H1 (cell line): Measurements from ENCODE around the gene DOCK8. TPM values are rescaled to one million over a fixed set of nuclear protein-coding genes. Genes with fewer than 3 reads are reported as not detected.

Source experiments
- CTCF ChIA-PET: fragments of 300-600 bp; sonication (Branson Sonifier 250); formaldehyde crosslinking; loops from one replicate; lab custom pipeline; 2021; ENCODE audit not compliant: partially characterized antibody; lab: Charles Lee
- POLR2A ChIA-PET: fragments of 300-600 bp; sonication (Branson Sonifier 250); formaldehyde crosslinking; loops from one replicate; lab custom pipeline; 2021; ENCODE audit warnings: inconsistent platforms; ENCODE audit not compliant: partially characterized antibody; lab: Charles Lee
- DNase-seq, 2 experiments: peaks; one replicate each; pipeline versions ENCODE4 v3.0.0 to v3.0.0-alpha.2; 2010 to 2022; ENCODE audit warnings: low spot score in 2 of 2, low read depth in 1 of 2, mixed read lengths in 1 of 2
- FAIRE-seq: peaks from 2 replicates; lab custom pipeline; 2011; peaks lifted over from hg19 to GRCh38; lab: Jason Lieb, UNC
- H2AFZ ChIP-seq: 2 replicates; pipeline ENCODE4 v1.8.1; 2012; ENCODE audit warnings: low read length, inconsistent platforms
- H2AK5ac ChIP-seq: 2 replicates; pipeline ENCODE4 v1.6.1; 2013; ENCODE audit warnings: low read depth, low read length
- H2BK120ac ChIP-seq: replicated peaks from 2 replicates; pipeline ENCODE3; 2013; ENCODE audit warnings: low read depth, low read length, inconsistent platforms
- H2BK12ac ChIP-seq: 2 replicates; pipeline ENCODE4 v1.6.1; 2013; ENCODE audit warnings: low read depth, low read length
- H2BK15ac ChIP-seq: 2 replicates; pipeline ENCODE4 v1.6.1; 2013; ENCODE audit warnings: low read length
- H2BK20ac ChIP-seq: 2 replicates; pipeline ENCODE4 v1.6.1; 2013; ENCODE audit warnings: low read length
- H2BK5ac ChIP-seq: 2 replicates; pipeline ENCODE4 v1.6.1; 2013; ENCODE audit warnings: low read depth, low read length
- H3K14ac ChIP-seq: 2 replicates; pipeline ENCODE4 v1.6.1; 2013; ENCODE audit warnings: inconsistent platforms; ENCODE audit not compliant: insufficient read length
- H3K18ac ChIP-seq: 2 replicates; pipeline ENCODE4 v1.6.1; 2013; ENCODE audit warnings: low read length; ENCODE audit errors: extremely low read depth
- H3K23ac ChIP-seq: 2 replicates; pipeline ENCODE4 v1.6.1; 2013; ENCODE audit warnings: inconsistent platforms; ENCODE audit not compliant: insufficient read length
- H3K23me2 ChIP-seq: 2 replicates; pipeline ENCODE4 v1.6.1; 2013; ENCODE audit warnings: low read depth, low read length
- H3K27ac ChIP-seq: 2 replicates; pipeline ENCODE4 v1.6.1; 2011; ENCODE audit warnings: low read depth, low read length, inconsistent platforms
- H3K27me3 ChIP-seq, 4 experiments: replicated peaks in 1 of 4; 1 replicate in 1 of 4; 2 replicates in 3 of 4; pipeline versions ENCODE4 v1.6.1 to v1.8.1; 2011 to 2013; ENCODE audit warnings: low read length in 3 of 4, mild to moderate bottlenecking in 3 of 4, inconsistent platforms in 2 of 4, mixed read lengths in 2 of 4, moderate library complexity in 1 of 4; ENCODE audit not compliant: control insufficient read depth in 3 of 4, insufficient read depth in 3 of 4; ENCODE audit errors: extremely low read depth in 1 of 4
- H3K36me3 ChIP-seq, 4 experiments: 2 replicates each; pipeline versions ENCODE4 v1.6.1 to v1.8.1; 2011 to 2013; ENCODE audit warnings: mild to moderate bottlenecking in 4 of 4, low read length in 3 of 4, moderate library complexity in 2 of 4, control low read depth in 1 of 4, inconsistent platforms in 1 of 4; ENCODE audit not compliant: insufficient read depth in 4 of 4, control insufficient read depth in 2 of 4
- H3K4ac ChIP-seq: replicated peaks from 2 replicates; pipeline ENCODE3; 2013; ENCODE audit warnings: low read length, low read depth, mixed read lengths, inconsistent platforms; ENCODE audit not compliant: insufficient read length
- H3K4me1 ChIP-seq, 4 experiments: replicated peaks in 1 of 4; 1 replicate in 1 of 4; 2 replicates in 3 of 4; pipeline versions ENCODE4 v1.6.1 to v1.8.1; 2011 to 2013; ENCODE audit warnings: low read length in 3 of 4, inconsistent platforms in 2 of 4, mixed read lengths in 1 of 4; ENCODE audit not compliant: insufficient read depth in 4 of 4, control insufficient read depth in 3 of 4
- H3K4me2 ChIP-seq, 2 experiments: 2 replicates each; pipeline versions ENCODE4 v1.6.1 to v1.8.1; 2011 to 2013; ENCODE audit warnings: low read depth in 2 of 2, low read length in 2 of 2, control low read depth in 1 of 2, inconsistent platforms in 1 of 2, mild to moderate bottlenecking in 1 of 2; ENCODE audit not compliant: insufficient read depth in 1 of 2
- H3K4me3 ChIP-seq, 4 experiments: fragments of 200-600, 300-600 bp in 1 of 4; sonication (generic), shearing (Covaris generic), sonication (Bioruptor Twin) in 1 of 4; 2 replicates each; pipeline versions ENCODE4 v1.5.1 to v1.8.1; 2011 to 2016; ENCODE audit warnings: low read length in 4 of 4, low read depth in 3 of 4, control low read depth in 2 of 4, inconsistent platforms in 2 of 4, mild to moderate bottlenecking in 2 of 4, mixed read lengths in 1 of 4, moderate library complexity in 1 of 4; ENCODE audit not compliant: insufficient read depth in 2 of 4; ENCODE audit errors: extremely low read depth in 1 of 4
- H3K56ac ChIP-seq: replicated peaks from 2 replicates; pipeline ENCODE3; 2013; ENCODE audit warnings: low read depth, mild to moderate bottlenecking, mixed read lengths, low read length, inconsistent platforms; ENCODE audit not compliant: insufficient read length
- H3K79me1 ChIP-seq: 2 replicates; pipeline ENCODE4 v1.6.1; 2013; ENCODE audit warnings: low read depth, low read length, control low read depth
- H3K79me2 ChIP-seq, 2 experiments: 2 replicates each; pipeline versions ENCODE4 v1.6.1 to v1.8.1; 2012 to 2013; ENCODE audit warnings: low read length in 2 of 2, mild to moderate bottlenecking in 2 of 2, inconsistent platforms in 1 of 2; ENCODE audit not compliant: insufficient read depth in 2 of 2, control insufficient read depth in 1 of 2
- H3K9ac ChIP-seq, 4 experiments: replicated peaks in 1 of 4; 1 replicate in 1 of 4; 2 replicates in 3 of 4; pipeline versions ENCODE4 v1.6.1 to v1.8.1; 2011 to 2013; ENCODE audit warnings: low read depth in 3 of 4, low read length in 3 of 4, control low read depth in 2 of 4, mild to moderate bottlenecking in 2 of 4, moderate library complexity in 2 of 4, inconsistent platforms in 1 of 4; ENCODE audit errors: extremely low read depth in 1 of 4
- H3K9me3 ChIP-seq, 2 experiments: 2 replicates each; pipeline versions ENCODE4 v1.6.1 to v1.8.1; 2012 to 2013; ENCODE audit warnings: mild to moderate bottlenecking in 2 of 2, moderate library complexity in 2 of 2, control low read depth in 1 of 2, inconsistent platforms in 1 of 2, low read depth in 1 of 2, low read length in 1 of 2, mixed read lengths in 1 of 2; ENCODE audit not compliant: insufficient read depth in 2 of 2
- H4K20me1 ChIP-seq, 2 experiments: replicated peaks in 1 of 2; 2 replicates each; pipeline versions ENCODE3 to v1.8.1; 2011 to 2013; ENCODE audit warnings: inconsistent platforms in 2 of 2, low read length in 2 of 2, mild to moderate bottlenecking in 1 of 2; ENCODE audit not compliant: insufficient read depth in 2 of 2, control insufficient read depth in 1 of 2
- H4K5ac ChIP-seq: 2 replicates; pipeline ENCODE4 v1.6.1; 2013; ENCODE audit warnings: low read length, low read depth, mixed read lengths, inconsistent platforms; ENCODE audit not compliant: insufficient read length
- H4K8ac ChIP-seq: 2 replicates; pipeline ENCODE4 v1.8.0; 2013; ENCODE audit warnings: mild to moderate bottlenecking, moderate library complexity, low read length, inconsistent platforms; ENCODE audit not compliant: insufficient read depth; ENCODE audit errors: extremely low read depth
- H4K91ac ChIP-seq: replicated peaks from 2 replicates; pipeline ENCODE3; 2013; ENCODE audit warnings: low read length, mixed read lengths, inconsistent platforms; ENCODE audit not compliant: insufficient read length
- BCL11A ChIP-seq, 2 experiments: IDR thresholded peaks; one replicate each; pipeline ENCODE4 v1.6.1; 2011; ENCODE audit warnings: low read depth in 2 of 2, low read length in 2 of 2, mild to moderate bottlenecking in 2 of 2
- POLR2AphosphoS5 ChIP-seq: IDR thresholded peaks from 2 replicates; pipeline ENCODE4 v1.6.1; 2011; ENCODE audit warnings: low read depth, low read length
- RBBP5 ChIP-seq: IDR thresholded peaks from 2 replicates; pipeline ENCODE4 v1.7.1; 2012; ENCODE audit warnings: low read depth, mild to moderate bottlenecking, inconsistent platforms, low read length, moderate library complexity, borderline replicate concordance
- RNF2 ChIP-seq: fragments of 200-900, 300-1000 bp; sonication (generic); IDR thresholded peaks from 2 replicates; pipeline ENCODE4 v1.7.1; 2016; ENCODE audit warnings: borderline replicate concordance, low read depth, mild to moderate bottlenecking, antibody characterized with exemption, low read length; ENCODE audit not compliant: poor library complexity, severe bottlenecking; ENCODE audit errors: missing control alignments
- SRF ChIP-seq: IDR thresholded peaks from 2 replicates; pipeline ENCODE4 v1.6.1; 2011; ENCODE audit warnings: mild to moderate bottlenecking, low read depth, low read length, moderate library complexity
- WGBS, 2 experiments: shearing (Covaris generic) in 1 of 2; methylation state at CpG; one replicate each; pipeline versions ENCODE4 v1.1.6 to v1.1.7; 2013 to 2015; ENCODE audit warnings: low lambda C conversion rate in 2 of 2, mixed read lengths in 2 of 2, inconsistent platforms in 1 of 2, low coverage in 1 of 2, missing lambda C conversion rate in 1 of 2; ENCODE audit not compliant: insufficient replicate concordance in 2 of 2, insufficient coverage in 1 of 2, insufficient read length in 1 of 2; ENCODE audit errors: extremely low coverage in 1 of 2, missing lambda C conversion rate in 1 of 2; 5-methylcytosine and 5-hydroxymethylcytosine counted together
- polyA plus RNA-seq, 7 experiments: library from polyadenylated mRNA; depleted of rRNA in 3 of 7; stranded (reverse) in 5 of 7; unstranded in 2 of 7; fragments of >200 nt in 5 of 7; fragments of 200-250 nt in 2 of 7; gene quantifications; 1 replicate in 5 of 7; 2 replicates in 1 of 7; 4 replicates in 1 of 7; pipeline versions ENCODE4 v1.2.1 to v1.2.3, GENCODE V29; 2011 to 2013; ENCODE audit warnings: missing spikeins in 2 of 7, mixed read lengths in 2 of 7
- total RNA-seq: library from RNA; stranded (reverse); fragmentation: NEBNext Ultra II Directional; extraction: Animal tissue kit (Norgen Biotek cat#: 25700); gene quantifications from 2 replicates; pipeline ENCODE4 v1.2.1, GENCODE V29; 2021
- TF ChIP-seq, protein P1 (sequence below): IDR thresholded peaks from 2 replicates; pipeline ENCODE4 v1.6.1; 2012; ENCODE audit warnings: inconsistent platforms

Gene DOCK8
- total and polyA plus RNA-seq, 2 of the 8 experiments (the other 6 are each of a cell fraction or from before 2014, with no cell fraction given): 0.57 to 2.0 TPM

DNA sequence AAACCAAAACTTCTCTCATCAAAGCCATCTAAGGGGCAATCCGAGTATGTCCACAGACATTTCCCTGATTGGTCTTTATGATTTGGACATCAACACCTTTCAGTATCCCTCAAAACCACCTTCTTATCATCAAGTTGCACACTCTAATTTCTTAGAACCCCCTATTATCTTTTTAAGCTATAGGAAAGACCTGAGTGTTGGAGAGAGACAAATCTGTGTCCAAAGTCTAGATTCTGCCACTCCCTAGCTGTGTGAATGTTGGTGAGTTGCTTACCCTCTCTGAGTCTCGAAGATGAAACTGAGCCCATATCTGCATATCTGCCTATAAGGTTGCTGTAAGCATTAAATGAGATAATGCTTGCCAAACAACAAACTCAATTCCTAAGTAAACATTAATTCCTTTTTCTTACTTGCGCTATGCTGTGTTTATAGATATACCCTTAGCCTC is 159.1 kb downstream of the DOCK8 start:
- WGBS, 2 experiments: 95% methylated on average over 3 of the region's 3 CpGs; no CpG with 5 or more reads in 1 of the 2 experiments
- H3K9ac ChIP-seq: no peak overlapping the region
- no peak overlapping the region for H4K8ac ChIP-seq
- no peak overlapping the region for H2BK5ac ChIP-seq
- H3K79me1 ChIP-seq: no peaks in the 10 kb centered on the region
- H3K9me3 ChIP-seq: no peaks in the 10 kb centered on the region
- no peak overlapping the region for H3K27ac ChIP-seq
- TF ChIP-seq SRF: no peak
- TF ChIP-seq, protein P1, sequence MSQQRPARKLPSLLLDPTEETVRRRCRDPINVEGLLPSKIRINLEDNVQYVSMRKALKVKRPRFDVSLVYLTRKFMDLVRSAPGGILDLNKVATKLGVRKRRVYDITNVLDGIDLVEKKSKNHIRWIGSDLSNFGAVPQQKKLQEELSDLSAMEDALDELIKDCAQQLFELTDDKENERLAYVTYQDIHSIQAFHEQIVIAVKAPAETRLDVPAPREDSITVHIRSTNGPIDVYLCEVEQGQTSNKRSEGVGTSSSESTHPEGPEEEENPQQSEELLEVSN: no peak
- no peak for TF ChIP-seq POLR2AphosphoS5
- TF ChIP-seq RBBP5: no peak
- TF ChIP-seq BCL11A (IDR thresholded peaks at IDR 0.05; ENCODE audit: low read depth in 2 of 2, low read length in 2 of 2): no peak
- TF ChIP-seq RNF2: no peak
- TF ChIP-seq, all 59 proteins: peak for 0
- H2BK20ac ChIP-seq: no peak overlapping the region
- no peaks in the 10 kb centered on the region for H3K36me3 ChIP-seq
- no peak overlapping the region for H3K23ac ChIP-seq
- no peak overlapping the region for H3K14ac ChIP-seq
- H3K23me2 ChIP-seq: no peaks in the 10 kb centered on the region
- ChIA-PET CTCF (interaction anchor here (0.6 to 1.8 kb wide), 5 partner anchors 9 to 382 kb away, joined by 3 to 8 read pairs (median 4); no protein-coding TSS in a partner anchor), POLR2A (no interaction called here)
- no peak overlapping the region for H3K18ac ChIP-seq
- no peak overlapping the region for H2BK120ac ChIP-seq
- FAIRE-seq: no peak
- H2BK12ac ChIP-seq: no peak overlapping the region
- no peaks in the 10 kb centered on the region for H3K27me3 ChIP-seq
- peaks cover 0 to 4% (median 2%) of the 10 kb centered on the region in 4 experiments; a peak in 3 of 7 replicates for H3K4me1 ChIP-seq
- H2AFZ ChIP-seq: no peak overlapping the region
- no peak overlapping the region for H2BK15ac ChIP-seq
- no peak overlapping the region for H4K91ac ChIP-seq
- no peak overlapping the region for H4K5ac ChIP-seq
- H4K20me1 ChIP-seq: no peaks in the 10 kb centered on the region
- H3K79me2 ChIP-seq: no peaks in the 10 kb centered on the region
- H3K4ac ChIP-seq: no peak overlapping the region
- H3K56ac ChIP-seq: no peak overlapping the region
- H2AK5ac ChIP-seq: no peak overlapping the region
- H3K4me2 ChIP-seq: no peak overlapping the region
- no peak overlapping the region for H3K4me3 ChIP-seq
- DNase-seq: no peak
